ENCODE data around the gene GPSM1.

GPSM1 gene

GRCh38 chr9:136286359-136286986 lies 40.9 kb upstream of the GPSM1 start:
- no peak overlapping the region for H3K4me3 ChIP-seq (ENCODE audit: low read depth, low read length)
- no peak for TF ChIP-seq CTCF (IDR thresholded peaks at IDR 0.05; ENCODE audit: borderline replicate concordance, insufficient read depth, low read depth, low read length)

GRCh38 chr9:136286987-136287379 lies 40.4 kb upstream of the GPSM1 start:
- no peak for TF ChIP-seq CTCF (IDR thresholded peaks at IDR 0.05; ENCODE audit: borderline replicate concordance, insufficient read depth, low read depth, low read length)
- no peak overlapping the region for H3K4me3 ChIP-seq (ENCODE audit: low read depth, low read length)

- no peak for TF ChIP-seq CTCF (IDR thresholded peaks at IDR 0.05; ENCODE audit: borderline replicate concordance, insufficient read depth, low read depth, low read length)
- H3K4me3 ChIP-seq (ENCODE audit: low read depth, low read length): no peak overlapping the region
These were observed 39.2 kb upstream of the GPSM1 start for GRCh38 chr9:136287960-136288753.

GRCh38 chr9:136289651-136290507 lies 37.5 kb upstream of the GPSM1 start:
- no peak overlapping the region for H3K4me3 ChIP-seq (ENCODE audit: low read depth, low read length)
- TF ChIP-seq CTCF (IDR thresholded peaks at IDR 0.05; ENCODE audit: borderline replicate concordance, insufficient read depth, low read depth, low read length): no peak

GRCh38 chr9:136290508-136291000 lies 36.8 kb upstream of the GPSM1 start:
- no peak for TF ChIP-seq CTCF (IDR thresholded peaks at IDR 0.05; ENCODE audit: borderline replicate concordance, insufficient read depth, low read depth, low read length)
- no peak overlapping the region for H3K4me3 ChIP-seq (ENCODE audit: low read depth, low read length)

GRCh38 chr9:136291306-136292025 lies 35.9 kb upstream of the GPSM1 start:
- H3K4me3 ChIP-seq (ENCODE audit: low read depth, low read length): no peak overlapping the region
- TF ChIP-seq CTCF (IDR thresholded peaks at IDR 0.05; ENCODE audit: borderline replicate concordance, insufficient read depth, low read depth, low read length): no peak
